Activated CD4-positive, alpha-beta T cell treated with anti-CD3 and anti-CD28 coated beads, Interleukin-2, amount 10 ng/mL, durations not matched to agents 24 days and 14 days (primary cell): ENCODE results near the gene CFAP97D1. TPM values are rescaled to one million over a fixed set of nuclear protein-coding genes. Genes with fewer than 3 reads are reported as not detected.
"Not testable (repeated sequence)": the region's sequence is repeated elsewhere in the genome, so short reads cannot be mapped to it uniquely, and the experiment has no call there.

ENCODE experiments used
- DNase-seq: peaks from one replicate; pipeline ENCODE4 v3.0.0; 2022
- H3K27ac Mint-ChIP-seq: one replicate; pipeline ENCODE4 v1.8.0; 2022; ENCODE audit warnings: mild to moderate bottlenecking, mixed read lengths
- H3K27me3 Mint-ChIP-seq: one replicate; pipeline ENCODE4 v1.8.0; 2022; ENCODE audit warnings: mixed read lengths
- H3K36me3 Mint-ChIP-seq: one replicate; pipeline ENCODE4 v1.8.0; 2022; ENCODE audit warnings: low read depth, mild to moderate bottlenecking, mixed read lengths
- H3K4me1 Mint-ChIP-seq: one replicate; pipeline ENCODE4 v1.8.0; 2021; ENCODE audit warnings: mixed read lengths
- H3K4me3 Mint-ChIP-seq: one replicate; pipeline ENCODE4 v1.8.0; 2022; ENCODE audit warnings: mild to moderate bottlenecking, moderate library complexity, mixed read lengths
- H3K9me3 Mint-ChIP-seq: one replicate; pipeline ENCODE4 v1.8.0; 2021; ENCODE audit warnings: mixed read lengths
- intact Hi-C: fragments of 100-400 bp; cut with micrococcal nuclease; formaldehyde crosslinking; loops from one replicate; pipeline ENCODE4 v1.15.1; 2023
- total RNA-seq: library from RNA; stranded (reverse); gene quantifications from 2 replicates; pipeline ENCODE4 v1.2.3, GENCODE V29; 2022

Gene CFAP97D1
- total RNA-seq, 1 donor from 2014 or later: not detected

- H3K4me3 Mint-ChIP-seq, DNase-seq, H3K4me1 Mint-ChIP-seq, intact Hi-C loops, H3K27ac Mint-ChIP-seq, H3K9me3 Mint-ChIP-seq, H3K36me3 Mint-ChIP-seq: not testable (repeated sequence)
- H3K27me3 Mint-ChIP-seq: peaks cover 32% of the 10 kb centered on the region
Measured at GRCh38 chr17:43792668-43793067, 12.4 kb downstream of the CFAP97D1 start.

- H3K4me1 Mint-ChIP-seq, intact Hi-C loops, H3K4me3 Mint-ChIP-seq, H3K36me3 Mint-ChIP-seq, H3K9me3 Mint-ChIP-seq, H3K27ac Mint-ChIP-seq, DNase-seq: not testable (repeated sequence)
- H3K27me3 Mint-ChIP-seq: peaks cover 34% of the 10 kb centered on the region
Measured at GRCh38 chr17:43798024-43798423, 17.8 kb downstream of the CFAP97D1 start.

DNA sequence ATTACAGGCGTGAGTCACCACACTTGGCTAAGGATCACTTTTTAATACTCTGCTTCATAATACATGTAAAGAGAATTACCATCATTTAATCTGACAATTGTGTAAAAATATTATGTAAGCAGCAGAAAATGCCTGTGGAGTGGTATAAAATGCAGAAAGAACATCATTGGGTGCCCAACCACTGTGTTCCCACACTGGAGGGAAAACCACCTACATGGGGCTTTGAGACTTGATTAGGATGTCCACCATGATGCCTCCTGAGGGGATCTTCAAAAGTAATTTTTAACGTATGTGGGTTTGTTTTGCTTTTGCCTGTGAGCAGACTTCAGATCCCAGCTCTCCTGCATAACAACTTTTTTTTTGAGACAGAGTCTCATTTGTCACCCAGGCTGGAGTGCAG is 18.8 kb downstream of the CFAP97D1 start:
- no peak overlapping the region for H3K27ac Mint-ChIP-seq
- no peak overlapping the region for H3K4me3 Mint-ChIP-seq
- H3K36me3 Mint-ChIP-seq: no peaks in the 10 kb centered on the region

DNA sequence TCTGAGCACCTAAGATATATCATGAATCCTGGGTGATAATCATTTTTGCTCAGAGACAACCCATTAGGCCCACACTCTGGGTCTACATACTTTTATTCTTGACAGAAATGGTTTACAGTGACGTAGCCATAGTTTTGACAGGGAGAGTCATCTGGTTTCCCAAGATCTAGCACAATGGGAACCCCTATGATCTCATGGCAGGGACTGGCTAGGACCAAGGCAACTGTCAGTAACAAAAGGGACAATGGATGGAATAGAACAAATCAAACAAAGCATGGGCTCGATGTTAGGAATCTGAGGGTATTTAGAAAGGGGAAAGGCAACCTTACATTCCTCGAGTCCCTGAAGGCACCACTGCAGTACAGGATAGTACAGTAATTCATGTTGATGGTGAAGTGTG is 20.5 kb downstream of the CFAP97D1 start:
- peaks cover 35% of the 10 kb centered on the region for H3K27me3 Mint-ChIP-seq
- H3K4me1 Mint-ChIP-seq: no peaks in the 10 kb centered on the region
- H3K9me3 Mint-ChIP-seq: no peaks in the 10 kb centered on the region
- no peak overlapping the region for H3K27ac Mint-ChIP-seq
- intact Hi-C loops: no loop called here
- no peak for DNase-seq
- H3K36me3 Mint-ChIP-seq: no peaks in the 10 kb centered on the region
- no peak overlapping the region for H3K4me3 Mint-ChIP-seq

More for the DNA sequence above, 18.8 kb downstream of the CFAP97D1 start:
- intact Hi-C loops: no loop called here
- DNase-seq: no peak
- Mint-ChIP-seq H3K27me3 (peaks cover 37% of the 10 kb centered on the region), H3K4me1 (no peaks in the 10 kb centered on the region), H3K9me3 (no peaks in the 10 kb centered on the region)

DNA sequence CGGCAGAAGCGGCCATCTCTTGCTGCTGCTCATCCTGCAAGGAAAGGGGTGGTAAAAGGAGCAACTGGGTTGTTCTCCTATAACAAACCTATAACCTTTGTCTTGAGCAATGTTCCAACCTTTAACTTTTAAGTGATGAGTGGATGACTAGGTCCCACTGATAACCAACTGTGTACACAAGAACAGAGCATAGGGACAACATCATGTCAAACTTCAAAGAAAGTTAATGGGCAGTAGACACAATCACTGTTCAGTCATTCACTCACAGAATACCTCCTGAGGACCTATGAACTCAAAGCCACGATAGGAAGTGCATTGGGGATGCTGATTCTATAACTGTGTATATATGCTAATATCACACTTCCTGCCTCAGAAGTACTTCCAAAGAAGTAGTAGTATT is 21.6 kb downstream of the CFAP97D1 start:
- Mint-ChIP-seq H3K27me3 (peaks cover 32% of the 10 kb centered on the region), H3K9me3 (no peaks in the 10 kb centered on the region)
- intact Hi-C loops: no loop called here

GRCh38 chr17:43803758-43804157 is 23.5 kb downstream of the CFAP97D1 start:
- DNase-seq: no peak
- Mint-ChIP-seq H3K36me3 (no peaks in the 10 kb centered on the region), H3K4me1 (no peaks in the 10 kb centered on the region), H3K4me3 (no peak overlapping the region), H3K9me3 (no peaks in the 10 kb centered on the region), H3K27ac (no peak overlapping the region), H3K27me3 (peaks cover 30% of the 10 kb centered on the region)
- intact Hi-C loops: no loop called here

More for the DNA sequence above, 21.6 kb downstream of the CFAP97D1 start:
- no peak for DNase-seq
- Mint-ChIP-seq H3K4me1 (no peaks in the 10 kb centered on the region), H3K36me3 (no peaks in the 10 kb centered on the region), H3K4me3 (no peak overlapping the region), H3K27ac (no peak overlapping the region)

GRCh38 chr17:43805117-43805516 is 24.9 kb downstream of the CFAP97D1 start:
- Mint-ChIP-seq H3K4me1 (no peaks in the 10 kb centered on the region), H3K4me3 (no peak overlapping the region), H3K27ac (no peak overlapping the region), H3K27me3 (peaks cover 24% of the 10 kb centered on the region), H3K9me3 (no peaks in the 10 kb centered on the region), H3K36me3 (no peaks in the 10 kb centered on the region)
- intact Hi-C loops: no loop called here
- DNase-seq: no peak

DNA sequence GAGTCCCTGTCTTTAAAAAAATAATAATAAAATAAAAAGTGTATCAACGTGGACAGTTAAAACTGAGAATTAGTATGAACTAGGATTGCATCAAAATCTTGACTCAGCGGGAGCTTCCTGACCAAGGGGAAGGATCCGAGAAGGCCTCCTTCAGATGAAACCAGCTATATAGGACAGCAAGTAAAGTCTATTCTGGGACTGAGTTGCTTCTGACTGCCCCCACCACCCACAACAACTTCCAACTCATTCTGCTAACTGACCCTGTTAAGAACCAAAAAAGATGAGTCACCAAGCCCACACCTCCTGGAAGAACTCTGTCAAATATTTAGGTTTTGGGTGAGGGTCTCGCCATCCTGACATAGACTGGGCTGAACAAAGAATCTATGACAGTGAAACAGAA is 27.8 kb downstream of the CFAP97D1 start:
- intact Hi-C loops: no loop called here
- no peaks in the 10 kb centered on the region for H3K36me3 Mint-ChIP-seq
- DNase-seq: no peak
- H3K27me3 Mint-ChIP-seq: peaks cover 26% of the 10 kb centered on the region
- no peaks in the 10 kb centered on the region for H3K4me1 Mint-ChIP-seq
- no peaks in the 10 kb centered on the region for H3K9me3 Mint-ChIP-seq
- H3K27ac Mint-ChIP-seq: no peak overlapping the region
- H3K4me3 Mint-ChIP-seq: no peak overlapping the region

DNA sequence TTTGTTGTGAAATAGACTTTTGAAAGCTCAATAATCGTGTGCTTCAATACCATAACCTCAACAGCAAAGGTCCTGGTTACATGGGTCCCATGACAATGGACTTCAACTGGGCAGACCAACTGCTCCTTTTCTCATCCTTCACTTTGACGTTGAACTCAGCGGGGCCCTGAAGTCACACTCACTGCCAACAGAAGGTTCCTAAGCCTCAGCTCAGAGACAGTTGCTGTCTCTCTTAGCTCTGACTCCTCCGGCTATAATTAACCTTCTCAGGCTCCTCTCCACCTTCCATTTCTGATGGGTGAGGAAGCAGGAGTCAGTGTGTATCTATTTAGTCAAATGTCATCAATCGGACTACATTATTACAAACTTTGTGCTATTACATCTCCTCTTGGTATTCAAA is 28.9 kb downstream of the CFAP97D1 start:
- H3K27me3 Mint-ChIP-seq: peaks cover 18% of the 10 kb centered on the region
- no peaks in the 10 kb centered on the region for H3K4me1 Mint-ChIP-seq
- DNase-seq: no peak
- H3K9me3 Mint-ChIP-seq: no peaks in the 10 kb centered on the region
- intact Hi-C loops: no loop called here
- no peak overlapping the region for H3K4me3 Mint-ChIP-seq
- H3K36me3 Mint-ChIP-seq: no peaks in the 10 kb centered on the region
- H3K27ac Mint-ChIP-seq: no peak overlapping the region

DNA sequence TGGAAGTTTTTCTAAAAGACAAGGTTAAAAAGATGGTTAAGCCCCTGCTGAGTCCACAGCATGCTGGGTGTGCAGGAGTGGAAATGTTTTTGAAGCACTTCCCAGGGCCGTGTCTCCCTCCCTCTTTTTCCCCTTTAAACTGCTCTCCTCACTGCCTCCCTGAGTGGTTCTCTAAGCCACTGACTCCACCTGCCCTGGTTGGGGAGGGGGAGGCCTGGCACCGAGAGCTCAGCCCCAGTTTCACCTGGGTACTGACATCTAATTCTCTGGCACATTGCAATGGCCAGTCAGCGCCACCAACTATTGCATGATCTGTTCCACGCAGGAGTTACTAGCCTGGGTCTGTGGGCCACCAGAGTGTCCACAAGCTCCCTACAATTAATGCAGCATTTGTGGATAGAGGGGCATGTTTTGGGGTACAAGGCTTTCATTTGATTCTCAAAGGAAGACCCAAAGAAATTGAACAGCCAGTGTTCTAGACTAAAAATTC is 30.0 kb downstream of the CFAP97D1 start:
- H3K27me3 Mint-ChIP-seq: peaks cover 13% of the 10 kb centered on the region
- intact Hi-C loops: no loop called here
- no peaks in the 10 kb centered on the region for H3K9me3 Mint-ChIP-seq
- H3K36me3 Mint-ChIP-seq: no peaks in the 10 kb centered on the region
- no peak overlapping the region for H3K27ac Mint-ChIP-seq
- no peak for DNase-seq
- no peak overlapping the region for H3K4me3 Mint-ChIP-seq
- H3K4me1 Mint-ChIP-seq: no peaks in the 10 kb centered on the region

DNA sequence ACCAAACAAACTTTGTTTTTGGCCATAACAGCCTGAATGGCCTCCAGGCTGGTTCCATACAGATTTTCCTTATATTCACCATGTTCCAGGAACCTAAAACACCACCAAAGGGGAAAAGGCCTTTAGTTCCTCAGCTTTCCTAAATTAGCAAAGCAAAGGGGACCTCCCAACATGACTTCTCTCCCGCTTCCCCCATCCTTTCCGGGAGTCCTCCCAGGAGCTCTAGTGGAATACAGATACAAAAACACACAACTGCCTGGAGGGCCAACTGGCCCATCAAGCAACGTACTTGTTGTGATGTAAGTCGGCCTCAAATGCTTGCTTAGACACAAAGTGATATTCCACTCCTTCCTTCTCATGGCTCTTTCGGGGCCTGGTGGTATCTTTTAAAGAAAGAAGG is 30.6 kb downstream of the CFAP97D1 start:
- Mint-ChIP-seq H3K27me3 (peaks cover 9% of the 10 kb centered on the region), H3K9me3 (no peaks in the 10 kb centered on the region), H3K4me3 (no peak overlapping the region), H3K27ac (no peak overlapping the region), H3K4me1 (no peaks in the 10 kb centered on the region), H3K36me3 (no peaks in the 10 kb centered on the region)
- intact Hi-C loops: no loop called here
- no peak for DNase-seq

- no peak for DNase-seq
- Mint-ChIP-seq H3K4me1 (no peaks in the 10 kb centered on the region), H3K4me3 (no peak overlapping the region), H3K27ac (no peak overlapping the region), H3K36me3 (no peaks in the 10 kb centered on the region), H3K27me3 (peaks cover 5% of the 10 kb centered on the region), H3K9me3 (no peaks in the 10 kb centered on the region)
- intact Hi-C loops: no loop called here
Measured at GRCh38 chr17:43812396-43813265, 32.4 kb downstream of the CFAP97D1 start.

GRCh38 chr17:43813386-43813785 is 33.2 kb downstream of the CFAP97D1 start:
- no peak for DNase-seq
- Mint-ChIP-seq H3K4me3 (no peak overlapping the region), H3K27me3 (peaks cover 5% of the 10 kb centered on the region), H3K36me3 (no peaks in the 10 kb centered on the region), H3K4me1 (no peaks in the 10 kb centered on the region), H3K9me3 (no peaks in the 10 kb centered on the region), H3K27ac (no peak overlapping the region)
- intact Hi-C loops: no loop called here

GRCh38 chr17:43814026-43814425 is 33.8 kb downstream of the CFAP97D1 start:
- Mint-ChIP-seq H3K27me3 (peaks cover 5% of the 10 kb centered on the region), H3K36me3 (no peaks in the 10 kb centered on the region), H3K4me1 (no peaks in the 10 kb centered on the region), H3K9me3 (no peaks in the 10 kb centered on the region), H3K27ac (no peak overlapping the region), H3K4me3 (no peak overlapping the region)
- intact Hi-C loops: no loop called here
- DNase-seq: no peak

DNA sequence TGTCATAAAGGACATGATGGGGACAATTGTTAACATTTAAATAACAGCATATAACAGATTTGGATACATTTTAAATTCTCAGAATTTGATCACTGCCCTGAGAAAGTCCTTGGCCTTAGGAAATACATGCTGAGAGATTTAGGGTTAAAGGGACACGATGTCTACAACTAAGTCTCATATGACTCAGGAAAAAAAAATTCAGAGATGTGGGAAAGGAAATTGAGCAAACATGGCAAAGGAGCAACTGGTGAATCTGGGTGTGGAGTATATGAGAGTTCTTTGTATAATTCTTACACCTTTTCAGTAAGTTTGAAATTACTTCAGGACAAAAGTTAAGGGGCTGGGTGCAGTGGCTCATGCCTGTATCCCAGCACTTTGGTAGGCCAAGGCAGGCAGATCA is 34.5 kb downstream of the CFAP97D1 start:
- intact Hi-C loops: no loop called here
- H3K4me3 Mint-ChIP-seq: no peak overlapping the region
- no peaks in the 10 kb centered on the region for H3K4me1 Mint-ChIP-seq
- H3K36me3 Mint-ChIP-seq: no peaks in the 10 kb centered on the region
- peaks cover 6% of the 10 kb centered on the region for H3K27me3 Mint-ChIP-seq
- H3K27ac Mint-ChIP-seq: no peak overlapping the region
- no peak for DNase-seq
- H3K9me3 Mint-ChIP-seq: no peaks in the 10 kb centered on the region
